NCI-H187 (cell line): ENCODE data around the gene ENTREP1.
A peak's percentile ranks its signal among the peaks of the same experiment; 100 is the strongest.
"Not testable (repeated sequence)": the region's sequence is repeated elsewhere in the genome, so short reads cannot be mapped to it uniquely, and the experiment has no call there.

Source experiments
- DNase-seq, 2 experiments: peaks; one replicate each; lab custom pipeline; 2025; lab: John Stamatoyannopoulos, UW

ENTREP1 gene

DNA sequence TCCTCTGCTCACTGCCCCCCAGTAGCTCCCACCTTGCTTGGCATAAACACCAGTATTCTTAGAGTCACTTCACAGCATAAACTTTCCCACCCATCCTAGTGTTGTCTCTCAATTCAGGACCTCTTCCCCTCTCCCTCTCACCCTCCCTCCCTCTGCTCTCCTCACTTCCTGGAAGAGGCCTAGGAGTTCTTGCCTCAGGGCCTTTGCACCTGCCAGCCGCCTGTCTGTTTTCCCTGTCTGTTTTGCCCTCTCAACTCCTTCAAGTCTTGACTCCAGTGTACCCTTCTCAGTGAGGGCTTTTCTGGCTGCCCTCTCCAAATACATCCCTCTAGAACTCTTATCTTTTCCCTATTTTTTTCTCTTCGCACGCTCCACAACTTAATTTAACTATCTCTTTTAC, 86.2 kb downstream of the ENTREP1 start:
- no peak for DNase-seq

DNA sequence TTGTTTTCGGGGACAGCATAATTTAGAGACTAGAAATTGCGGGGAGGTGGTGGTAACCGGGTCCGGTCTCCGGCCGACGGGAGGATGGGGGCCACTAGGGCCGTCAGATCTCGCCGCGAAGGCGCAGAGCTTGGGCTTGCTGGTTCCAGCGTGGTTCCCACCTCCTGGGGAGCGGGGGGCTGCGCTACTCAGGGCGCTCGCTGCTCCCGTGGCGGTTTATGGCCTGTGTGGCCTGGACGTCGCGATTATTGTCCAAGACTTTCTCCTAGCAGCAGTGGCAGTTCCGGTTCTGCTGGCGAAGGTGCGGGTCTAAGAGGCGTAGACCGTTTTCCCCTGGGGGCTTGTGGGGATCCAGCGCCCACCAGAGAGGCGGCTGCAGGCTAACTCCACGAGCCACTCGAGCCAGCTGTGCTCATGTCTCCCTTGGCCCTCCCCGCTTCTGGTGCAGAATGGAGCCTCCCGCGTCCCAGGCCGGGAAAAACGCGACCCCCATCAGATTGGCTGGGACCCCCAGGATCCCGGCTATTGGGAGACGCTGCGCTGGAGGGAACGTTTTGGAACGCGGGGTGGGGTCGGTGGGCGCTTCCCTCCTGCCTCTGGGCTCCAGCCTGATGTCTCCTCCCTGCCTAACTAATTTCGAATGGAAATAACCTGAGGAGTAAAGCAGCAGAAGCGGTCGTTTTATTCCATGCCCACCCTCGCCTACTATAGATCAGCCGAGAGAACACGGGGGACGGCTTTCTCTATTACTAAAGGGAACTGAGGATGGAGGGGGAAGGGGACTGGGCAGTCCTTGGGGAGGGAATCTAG, 87.1 kb downstream of the ENTREP1 start:
- DNase-seq = no peak

DNA sequence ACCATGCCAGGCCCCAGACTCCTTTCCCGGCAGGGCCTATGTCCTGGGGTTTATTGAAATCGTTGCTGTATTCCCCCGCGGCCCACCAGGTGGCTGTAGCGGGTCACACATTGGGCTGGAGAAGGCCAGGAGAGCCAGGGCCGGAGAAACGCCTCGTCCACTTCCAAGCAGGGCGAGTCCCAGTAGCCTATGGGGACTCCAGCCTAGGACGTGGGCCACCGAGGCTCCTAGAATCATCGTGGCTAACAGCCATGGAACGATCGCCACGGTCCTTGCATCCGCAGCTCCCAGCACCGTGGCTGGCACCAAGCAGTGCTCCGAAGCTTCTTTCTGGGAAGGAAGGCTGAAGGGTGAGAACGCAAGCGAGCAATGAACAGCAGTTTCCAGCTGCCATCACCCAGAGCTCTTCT, 87.7 kb downstream of the ENTREP1 start:
- DNase-seq = no peak

DNA sequence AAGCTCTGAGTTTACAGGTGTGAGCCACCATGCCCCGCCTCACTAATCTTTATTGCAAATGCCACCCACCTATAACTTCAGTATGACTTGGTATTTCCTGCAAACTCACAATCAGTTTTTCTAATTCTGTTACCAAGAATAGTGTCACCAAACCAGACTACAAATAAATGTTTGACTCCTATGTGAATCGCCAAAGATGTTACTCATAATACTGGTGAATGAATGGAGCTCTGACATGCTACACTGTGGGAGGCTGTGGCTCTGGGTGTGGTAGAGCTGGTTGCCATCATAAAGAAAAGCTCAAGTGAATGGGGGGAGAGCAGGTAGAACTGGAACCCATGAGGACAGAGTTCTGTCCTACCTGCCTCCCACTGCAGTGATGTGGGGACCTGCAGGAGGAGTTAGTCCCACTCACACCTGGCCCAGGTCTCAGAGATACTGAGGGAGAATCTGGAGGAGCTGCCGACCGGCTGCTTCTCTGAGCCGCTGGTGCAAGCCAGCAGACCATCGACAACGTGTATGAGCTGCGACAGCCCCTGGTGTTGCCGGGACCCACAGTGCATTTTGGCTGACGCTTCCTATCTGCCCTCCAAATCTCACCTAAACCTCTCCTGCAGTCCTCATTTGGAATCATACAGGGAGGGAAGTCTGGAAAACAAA, 95.7 kb downstream of the ENTREP1 start:
- no peak for DNase-seq

DNA sequence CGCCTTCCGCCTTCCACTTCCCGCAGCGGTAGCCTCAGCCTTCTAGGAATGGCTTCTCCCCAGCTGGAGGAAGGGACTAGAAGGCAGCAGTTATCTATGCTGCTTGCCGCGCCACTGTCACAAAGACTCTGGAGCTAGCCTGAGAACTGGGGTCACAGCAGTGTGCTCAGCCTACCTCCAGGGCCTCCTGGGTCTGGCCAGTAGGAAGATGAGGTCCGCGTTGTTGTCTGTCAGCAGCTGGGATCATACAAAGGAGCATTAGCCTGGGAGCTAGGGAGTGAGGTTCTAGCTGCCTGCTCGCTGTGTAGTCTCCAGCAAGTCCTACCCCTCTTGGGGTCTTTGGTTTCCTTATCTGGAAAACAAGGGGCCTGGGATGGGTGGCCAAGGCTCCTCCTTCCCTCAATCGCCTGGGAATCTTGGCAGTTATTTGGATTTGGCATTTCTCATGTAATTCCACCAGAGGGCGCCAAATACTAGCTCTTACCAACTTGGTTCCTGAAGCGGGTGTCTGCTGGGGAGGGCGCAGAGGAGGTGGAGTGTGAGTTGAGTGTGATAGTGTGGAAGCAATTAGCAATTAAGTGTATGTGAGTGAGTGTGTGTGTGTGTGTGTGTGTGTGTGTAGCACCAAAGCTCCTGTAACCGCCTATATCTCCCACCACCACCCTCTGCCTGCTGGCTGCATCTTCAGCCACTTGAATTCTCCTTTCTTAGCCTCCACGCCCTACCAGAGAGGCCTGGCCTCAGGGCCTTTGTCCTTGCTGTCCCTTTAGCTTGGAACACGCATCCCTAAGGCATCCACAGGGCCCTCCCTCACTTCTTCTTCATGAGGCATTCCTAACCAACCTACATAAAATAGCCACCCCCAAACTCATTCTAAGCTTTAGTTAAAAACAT, 97.1 kb downstream of the ENTREP1 start:
- DNase-seq = peak; percentile 40 to 41

DNA sequence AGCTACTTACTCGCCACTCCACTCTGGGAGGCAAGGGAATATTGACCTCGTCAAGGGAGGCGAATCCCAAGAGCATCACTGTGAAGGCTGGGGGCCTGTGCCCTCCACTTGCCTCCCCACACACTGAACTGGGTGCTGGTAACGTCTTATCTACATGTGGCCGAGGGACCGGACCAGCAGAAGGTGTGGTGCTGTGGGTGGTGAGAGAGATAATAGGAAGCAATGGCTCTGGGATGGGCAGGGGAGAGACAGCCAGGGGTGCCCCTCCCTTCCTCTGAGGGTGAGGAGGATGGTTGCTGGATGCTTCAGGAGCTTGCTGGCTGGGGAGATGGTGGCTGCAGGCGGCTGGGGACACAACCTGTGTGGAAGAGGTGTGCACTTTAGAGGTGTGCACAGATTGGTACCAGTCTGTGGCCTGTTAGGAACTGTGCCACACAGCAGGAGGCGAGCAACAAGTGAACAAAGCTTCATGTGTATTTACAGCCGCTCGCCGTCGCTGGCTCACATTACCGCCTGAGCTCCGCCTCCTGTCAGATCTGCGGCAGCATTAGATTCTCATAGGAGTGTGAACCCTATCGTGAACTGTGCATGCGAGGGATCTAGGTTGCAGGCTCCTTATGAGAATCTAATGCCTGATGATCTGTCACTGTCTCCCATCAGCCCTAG, 100.3 kb downstream of the ENTREP1 start:
- no peak for DNase-seq

DNA sequence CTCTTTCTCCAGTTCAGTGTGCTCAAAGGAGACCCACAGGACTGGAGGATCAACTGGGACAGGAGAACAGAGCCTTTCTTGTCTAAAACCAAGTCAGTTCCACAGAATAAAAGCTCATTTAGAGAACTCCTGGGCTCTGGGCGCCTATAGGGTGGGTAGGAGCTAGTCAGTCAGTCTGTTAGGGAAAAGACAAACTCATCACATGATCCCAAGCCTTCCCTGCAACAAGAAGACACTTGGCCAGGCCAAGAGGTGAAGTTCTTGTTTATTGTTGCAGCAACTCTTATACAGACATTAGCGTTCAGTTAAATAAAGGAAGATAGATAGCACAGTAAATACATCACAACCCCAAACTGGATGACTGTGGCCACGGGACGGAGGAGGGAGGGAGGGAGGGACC, 102.3 kb downstream of the ENTREP1 start:
- DNase-seq = no peak

DNA sequence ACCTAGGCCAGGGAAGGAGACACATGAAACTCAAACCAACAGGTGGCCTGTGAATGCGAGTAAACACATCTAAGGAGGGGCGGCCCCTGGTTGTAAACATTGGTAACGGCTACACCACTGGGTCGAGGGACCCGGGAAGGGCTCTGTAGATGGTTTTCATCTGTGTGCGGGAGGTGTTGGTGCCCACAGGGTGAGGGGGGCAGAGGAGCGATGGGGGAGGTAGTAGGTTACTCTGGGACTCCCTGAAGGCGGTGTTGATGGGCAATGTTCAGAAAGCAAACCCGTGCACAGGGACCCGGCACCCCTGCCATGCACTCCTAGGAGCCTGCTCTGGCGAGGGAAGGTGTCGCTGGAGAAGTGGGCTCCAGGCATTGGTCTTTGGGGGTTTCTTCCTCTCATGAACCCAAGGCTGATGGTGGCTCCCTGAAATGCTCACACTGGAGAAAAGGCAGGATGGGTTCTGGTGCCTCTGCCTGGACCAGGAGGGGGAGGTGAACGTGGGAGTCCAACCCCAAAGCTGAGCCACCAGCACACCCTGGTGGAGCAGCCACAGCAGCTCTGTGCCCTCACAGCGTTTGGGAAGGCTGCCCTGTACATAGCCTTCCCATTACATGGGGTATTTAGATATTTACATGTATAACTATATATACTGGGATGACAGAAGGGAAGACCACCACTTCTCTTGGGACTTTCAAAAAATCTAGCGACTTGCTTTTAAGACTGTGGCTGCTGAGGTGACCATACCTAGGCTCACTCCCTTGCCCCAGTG, 103.2 kb downstream of the ENTREP1 start:
- DNase-seq = no peak

DNA sequence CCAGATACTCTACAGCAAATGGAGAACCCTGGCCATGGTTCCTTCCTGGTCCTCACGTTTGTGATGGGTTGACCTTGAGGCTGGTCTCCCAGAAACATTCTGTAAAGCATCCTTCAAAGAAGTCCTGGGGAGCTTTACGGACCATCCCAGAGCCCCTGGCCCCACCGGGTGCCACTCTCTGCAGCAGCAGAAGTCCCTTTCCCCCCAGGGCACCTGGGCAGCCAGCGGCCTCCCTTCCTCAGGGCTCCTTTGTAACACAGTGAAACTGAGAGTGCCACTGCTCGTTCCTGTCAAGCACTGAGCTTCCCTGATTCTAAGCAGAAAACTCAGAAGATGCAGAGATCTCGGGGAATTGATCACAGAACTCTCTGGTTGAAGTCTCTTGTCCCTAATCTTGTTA, 104.3 kb downstream of the ENTREP1 start:
- DNase-seq = no peak

DNA sequence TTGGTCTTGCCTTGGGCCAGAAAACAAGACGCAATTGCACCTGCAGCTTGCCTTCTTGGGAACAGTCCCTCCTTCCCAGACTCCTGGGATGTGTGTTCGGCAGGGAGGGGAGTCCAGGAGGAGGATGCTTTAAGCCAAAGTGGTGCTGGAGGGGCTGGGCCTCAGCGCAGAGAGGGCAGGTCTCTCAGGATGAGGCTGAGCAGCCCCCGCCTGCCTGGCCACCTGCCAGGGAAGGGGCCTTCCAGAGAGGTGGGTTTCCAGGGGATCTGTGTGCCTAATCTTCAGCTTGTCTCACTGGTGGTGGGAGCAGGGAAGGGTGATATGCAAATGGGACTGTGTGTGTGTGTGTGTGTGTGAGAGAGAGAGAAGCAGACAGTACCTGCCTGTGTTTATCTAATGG, 105.2 kb downstream of the ENTREP1 start:
- no peak for DNase-seq

DNA sequence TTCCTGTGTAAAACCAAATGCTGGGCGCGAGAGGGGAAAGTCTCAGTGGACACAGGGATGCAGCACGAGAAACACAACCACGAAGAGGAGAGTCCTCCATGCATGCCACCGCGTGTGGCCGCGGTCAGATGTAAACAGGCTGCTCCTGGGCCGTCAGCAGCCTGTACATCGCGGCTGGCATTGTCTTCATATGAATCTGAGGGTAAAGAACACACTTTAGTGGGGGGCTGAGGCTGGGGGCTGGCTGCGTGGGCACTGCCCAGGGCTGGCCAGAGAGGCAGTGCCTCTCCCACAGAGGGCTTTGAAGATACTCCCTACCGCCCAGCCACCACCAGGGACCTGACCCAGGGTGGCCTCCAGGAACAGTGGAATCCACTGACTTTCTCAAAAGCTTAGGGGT, 106.2 kb downstream of the ENTREP1 start:
- DNase-seq = no peak

DNA sequence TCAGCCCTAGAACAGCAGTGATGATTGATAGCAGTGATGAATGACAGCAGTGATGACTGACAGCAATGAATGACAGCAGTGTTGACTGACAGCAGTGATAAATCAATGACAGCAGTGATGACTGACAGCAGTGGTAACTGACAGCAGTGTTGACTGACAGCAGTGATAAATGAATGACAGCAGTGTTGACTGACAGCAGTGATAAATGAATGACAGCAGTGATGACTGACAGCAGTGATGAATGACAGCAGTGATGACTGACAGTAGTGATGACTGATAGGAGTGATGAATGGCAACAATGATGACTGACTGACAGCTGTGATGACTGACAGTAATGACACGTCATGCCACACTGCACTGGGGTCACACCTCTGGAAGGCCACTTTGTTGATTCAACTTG, 106.8 kb downstream of the ENTREP1 start:
- no peak for DNase-seq

DNA sequence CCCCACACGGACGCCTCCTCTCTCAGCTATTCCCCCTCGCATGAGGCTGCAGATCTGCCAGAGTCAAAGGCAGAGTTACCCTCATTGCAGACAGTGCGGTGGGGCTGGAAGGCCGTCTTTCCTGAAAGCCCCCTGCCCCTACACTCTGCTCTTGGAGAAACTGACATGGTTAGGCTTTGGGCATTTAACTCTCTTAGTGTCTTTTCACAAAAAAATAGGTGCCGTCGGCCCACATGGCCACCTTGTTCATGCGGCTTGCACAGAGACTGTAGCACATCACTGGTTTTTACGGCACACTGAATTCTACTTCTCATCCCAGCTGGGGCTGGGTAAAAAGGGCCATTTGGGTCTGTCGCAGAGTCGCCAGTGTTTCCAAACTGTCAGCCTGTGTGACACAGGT, 107.6 kb downstream of the ENTREP1 start:
- no peak for DNase-seq

DNA sequence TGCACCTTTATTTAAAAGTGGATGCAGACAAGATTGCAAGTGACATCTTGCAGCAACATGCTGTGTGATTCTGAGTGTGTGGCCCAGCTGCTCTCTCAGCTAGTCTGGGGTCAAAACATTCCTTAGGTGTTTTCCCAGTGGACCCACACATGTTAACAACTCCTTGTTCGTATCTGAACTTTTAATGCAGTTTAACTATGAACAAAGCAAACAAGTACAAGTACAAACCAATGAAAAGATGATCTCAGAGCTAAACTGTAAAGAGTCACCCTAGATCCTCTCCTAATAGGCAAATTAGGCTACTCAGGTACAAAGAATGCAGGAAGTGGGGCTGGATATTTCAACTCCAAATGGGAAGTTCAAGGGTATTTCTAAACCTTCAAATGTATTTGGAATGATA, 108.4 kb downstream of the ENTREP1 start:
- no peak for DNase-seq

DNA sequence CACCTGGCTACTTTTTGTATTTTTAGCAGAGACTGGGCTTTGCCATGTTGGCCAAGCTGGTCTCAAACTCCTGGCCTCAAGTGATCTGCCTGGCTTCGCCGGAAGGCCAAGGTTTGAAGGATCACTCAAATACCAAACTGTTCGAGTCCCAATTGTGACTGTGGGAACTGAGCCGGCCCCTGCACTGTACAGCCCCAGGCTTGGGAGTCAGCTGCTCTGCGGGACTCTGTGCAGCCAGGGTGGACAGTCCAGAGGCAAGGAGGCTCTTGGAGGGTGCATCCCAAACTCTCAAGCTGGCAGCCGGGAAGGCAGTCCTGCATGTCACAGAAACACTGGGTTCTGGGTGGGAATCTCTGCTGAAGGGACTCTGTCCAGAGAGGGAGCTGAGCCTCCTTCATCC, 109.0 kb downstream of the ENTREP1 start:
- DNase-seq = no peak

DNA sequence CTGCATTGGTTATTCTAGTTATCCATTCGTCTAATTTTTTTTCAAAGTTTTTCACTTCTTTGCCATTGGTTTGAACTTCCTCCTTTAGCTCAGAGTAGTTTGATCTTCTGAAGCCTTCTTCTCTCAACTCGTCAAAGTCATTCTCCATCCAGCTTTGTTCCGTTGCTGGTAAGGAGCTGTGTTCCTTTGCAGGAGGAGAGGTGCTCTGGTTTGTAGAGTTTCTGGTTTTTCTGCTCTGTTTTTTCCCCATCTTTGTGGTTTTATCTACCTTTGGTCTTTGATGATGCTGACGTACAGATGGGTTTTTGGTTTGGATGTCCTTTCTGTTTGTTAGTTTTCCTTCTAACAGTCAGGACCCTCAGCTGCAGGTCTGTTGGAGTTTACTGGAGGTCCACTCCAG, 114.6 kb downstream of the ENTREP1 start:
- DNase-seq = not testable (repeated sequence)

DNA sequence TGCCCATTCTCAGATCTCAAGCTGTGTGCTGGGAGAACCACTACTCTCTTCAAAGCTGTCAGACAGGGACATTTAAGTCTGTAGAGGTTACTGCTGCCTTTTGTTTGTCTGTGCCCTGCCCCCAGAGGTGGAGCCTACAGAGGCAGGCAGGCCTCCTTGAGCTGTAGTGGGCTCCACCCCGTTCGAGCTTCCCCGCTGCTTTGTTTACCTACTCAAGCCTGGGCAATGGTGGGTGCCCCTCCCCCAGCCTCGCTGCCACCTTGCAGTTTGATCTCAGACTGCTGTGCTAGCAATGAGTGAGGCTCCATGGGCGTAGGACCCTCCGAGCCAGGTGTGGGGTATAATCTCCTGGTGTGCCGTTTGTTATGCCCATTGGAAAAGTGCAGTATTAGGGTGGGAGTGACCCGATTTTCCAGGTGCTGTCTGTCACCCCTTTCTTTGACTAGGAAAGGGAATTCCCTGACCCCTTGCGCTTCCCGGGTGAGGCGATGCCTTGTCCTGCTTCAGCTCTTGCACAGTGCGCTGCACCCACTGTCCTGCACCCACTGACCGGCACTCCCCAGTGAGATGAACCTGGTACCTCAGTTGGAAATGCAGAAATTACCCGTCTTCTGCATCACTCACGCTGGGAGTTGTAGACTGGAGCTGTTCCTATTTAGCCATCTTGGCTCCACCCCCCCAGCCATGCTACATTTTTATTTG, 115.4 kb downstream of the ENTREP1 start:
- DNase-seq = not testable (repeated sequence)
